MM.1S (cell line): ENCODE results near the gene ITGB2.

Experiments used
- EZH2 ChIP-seq: fragments of 300-600 bp; sonication (generic); optimal IDR thresholded peaks from 2 replicates; pipeline ENCODE3; 2017; ENCODE audit warnings: low read depth, mild to moderate bottlenecking, antibody characterized with exemption, low read length, mixed read lengths
- TF ChIP-seq, protein P1 (sequence below): fragments of 300-600 bp; sonication (generic); IDR thresholded peaks from 2 replicates; pipeline ENCODE4 v1.5.1; 2016; ENCODE audit warnings: antibody characterized with exemption, low read length, mixed read lengths

DNA sequence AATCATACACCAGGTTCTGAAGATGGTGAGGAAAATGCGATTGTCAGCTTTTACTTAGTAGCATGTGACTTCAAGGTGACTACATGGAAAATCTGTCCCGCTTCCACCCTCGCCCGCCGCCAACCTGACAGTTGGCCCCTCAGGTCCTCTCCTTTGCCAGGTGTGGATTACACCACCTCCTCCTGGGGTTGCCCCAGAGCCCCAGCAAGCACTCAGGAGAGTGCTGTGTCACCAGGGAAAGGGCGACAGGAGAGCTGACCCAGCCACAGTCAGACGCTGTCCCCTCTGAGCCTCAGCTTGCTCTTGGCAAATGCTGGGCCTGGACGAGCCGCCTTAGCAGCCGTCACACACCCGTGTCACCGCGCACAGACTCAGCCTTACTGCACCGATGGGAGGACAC, 65.1 kb downstream of the ITGB2 start:
- TF ChIP-seq, protein P1, sequence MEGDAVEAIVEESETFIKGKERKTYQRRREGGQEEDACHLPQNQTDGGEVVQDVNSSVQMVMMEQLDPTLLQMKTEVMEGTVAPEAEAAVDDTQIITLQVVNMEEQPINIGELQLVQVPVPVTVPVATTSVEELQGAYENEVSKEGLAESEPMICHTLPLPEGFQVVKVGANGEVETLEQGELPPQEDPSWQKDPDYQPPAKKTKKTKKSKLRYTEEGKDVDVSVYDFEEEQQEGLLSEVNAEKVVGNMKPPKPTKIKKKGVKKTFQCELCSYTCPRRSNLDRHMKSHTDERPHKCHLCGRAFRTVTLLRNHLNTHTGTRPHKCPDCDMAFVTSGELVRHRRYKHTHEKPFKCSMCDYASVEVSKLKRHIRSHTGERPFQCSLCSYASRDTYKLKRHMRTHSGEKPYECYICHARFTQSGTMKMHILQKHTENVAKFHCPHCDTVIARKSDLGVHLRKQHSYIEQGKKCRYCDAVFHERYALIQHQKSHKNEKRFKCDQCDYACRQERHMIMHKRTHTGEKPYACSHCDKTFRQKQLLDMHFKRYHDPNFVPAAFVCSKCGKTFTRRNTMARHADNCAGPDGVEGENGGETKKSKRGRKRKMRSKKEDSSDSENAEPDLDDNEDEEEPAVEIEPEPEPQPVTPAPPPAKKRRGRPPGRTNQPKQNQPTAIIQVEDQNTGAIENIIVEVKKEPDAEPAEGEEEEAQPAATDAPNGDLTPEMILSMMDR: no peak
- TF ChIP-seq EZH2: no peak
